Adrenal gland (tissue), 12 donors: ENCODE data around the gene PDGFC. TPM values are rescaled to one million over a fixed set of nuclear protein-coding genes. Genes with fewer than 3 reads are reported as not detected.

Experiments used
- DNase-seq, 7 donors: peaks; one replicate each; pipeline ENCODE4 v3.0.0-alpha.2; 2019 to 2020
- H3K27ac ChIP-seq, 5 donors: fragments of 200-600 bp; sonication (generic) in 4 of 5; 1 replicate in 3 of 5; 2 replicates in 2 of 5; pipeline versions ENCODE4 v1.5.1 to v1.8.0; 2016 to 2020; ENCODE audit warnings: mild to moderate bottlenecking in 1 of 5
- H3K27me3 ChIP-seq: fragments of 200-600 bp; 2 replicates; pipeline ENCODE4 v1.8.0; 2021
- H3K36me3 ChIP-seq, 2 donors: fragments of 200-600 bp; replicated peaks in 1 of 2; 1 replicate in 1 of 2; 2 replicates in 1 of 2; pipeline versions ENCODE4 v1.5.1 to v1.8.0; 2018 to 2022
- H3K4me1 ChIP-seq, 2 donors: fragments of 200-600 bp; replicated peaks in 1 of 2; 1 replicate in 1 of 2; 2 replicates in 1 of 2; pipeline versions ENCODE4 v1.5.1 to v1.8.0; 2018 to 2021
- H3K4me3 ChIP-seq, 4 donors: fragments of 200-600 bp; sonication (generic) in 3 of 4; one replicate each; pipeline ENCODE4 v1.5.1; 2016 to 2018
- H3K9me3 ChIP-seq, 3 donors: fragments of 200-600 bp; sonication (generic) in 1 of 3; replicated peaks in 1 of 3; 1 replicate in 2 of 3; 2 replicates in 1 of 3; pipeline versions ENCODE4 v1.5.1 to v1.8.0; 2016 to 2021
- CTCF ChIP-seq, 6 experiments: fragments of 450-650 bp in 4 of 6; fragments of 200-600 bp in 2 of 6; sonication (generic) in 1 of 6; IDR thresholded peaks; 1 replicate in 5 of 6; 2 replicates in 1 of 6; pipeline versions ENCODE4 v1.5.1 to v1.8.0; 2016 to 2021; ENCODE audit warnings: antibody characterized with exemption in 6 of 6, mild to moderate bottlenecking in 2 of 6, moderate library complexity in 1 of 6
- POLR2A ChIP-seq, 2 donors: fragments of 450-650 bp; IDR thresholded peaks; one replicate each; pipeline ENCODE4 v1.6.1; 2017; ENCODE audit warnings: antibody characterized with exemption in 2 of 2, mild to moderate bottlenecking in 2 of 2, moderate library complexity in 1 of 2
- WGBS, 4 donors: extraction: QIAGEN DNeasy Blood & Tissue Kit in 2 of 4; methylation state at CpG; one replicate each; pipeline versions ENCODE4 v1.1.5 to v1.1.7; 2013 to 2017; 5-methylcytosine and 5-hydroxymethylcytosine counted together
- intact Hi-C, 2 donors: fragments of 100-400 bp; cut with DNase I; formaldehyde crosslinking; loops; one replicate each; pipeline versions ENCODE4 v1.14.1 to v1.15.0; 2022 to 2023
- polyA plus RNA-seq, 3 donors: library from polyadenylated mRNA; stranded (reverse); fragments of 200-250 nt in 2 of 3; fragments of 350-450 nt in 1 of 3; fragmentation: Illumina TruSeq in 1 of 3; extraction: RNeasy Lipid Tissue Mini Kit (QIAGEN cat#74804) in 1 of 3; gene quantifications; one replicate each; pipeline ENCODE4 v1.2.3, GENCODE V29; 2013 to 2014
- total RNA-seq, 9 donors: library from RNA; depleted of rRNA in 4 of 9; stranded (reverse); fragments of >200 nt in 4 of 9; fragments of 120-200 nt in 1 of 9; fragmentation: NEBNext Ultra II Directional in 1 of 9; extraction: Animal tissue kit (Norgen Biotek cat#: 25700) in 1 of 9; gene quantifications; one replicate each; pipeline versions ENCODE4 v1.1.0 to v1.2.4, GENCODE V29; 2013 to 2023
- donor health status: healthy with polysubstance abuse.
- donor health status: Bipolar disorder and iron deficiency.
- donor health status: DM: yes; HTN: yes; CAD: no.
- donor health status: DM: no; HTN: no; CAD: no.
- donor health status: DM: no; HTN: no; CAD: no.
- donor health status: DM: yes; HTN: yes; CAD: no.

PDGFC gene
- total and polyA plus RNA-seq, 12 donors: 6.0 to 77.2 (median 45.4) TPM

DNA sequence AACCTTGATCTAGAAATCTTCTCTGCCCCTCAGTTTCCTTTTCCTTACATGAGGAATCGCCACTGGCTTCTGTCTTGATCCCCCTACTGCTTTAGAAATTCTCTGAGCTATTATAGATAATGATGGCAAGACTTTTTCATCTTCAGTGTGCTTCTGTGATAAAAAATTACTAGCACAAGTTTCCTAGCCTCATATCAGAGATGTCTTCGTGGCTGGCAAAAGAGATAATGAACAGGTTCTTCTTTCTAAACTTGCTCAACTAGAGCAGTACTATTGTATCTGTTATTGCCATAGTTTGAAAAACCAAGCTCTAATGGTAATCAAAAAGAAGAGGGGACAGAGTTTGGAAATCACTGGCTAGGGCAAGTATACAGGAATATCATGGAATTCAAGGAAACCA, 4.1 kb upstream of the PDGFC start:
- WGBS, 4 donors: 80 to 93% (median 89%) methylated on average over 2 of the region's 2 CpGs
- intact Hi-C loops: no loop called here

GRCh38 chr4:156974264-156974663, 2.7 kb upstream of the PDGFC start:
- Histone ChIP-seq H3K4me3 (no peak overlapping the region), H3K27me3 (no peaks in the 10 kb centered on the region), H3K4me1 (peaks cover 0 to 1% of the 10 kb centered on the region in 2 donors), H3K36me3 (no peaks in the 10 kb centered on the region), H3K9me3 (no peaks in the 10 kb centered on the region), H3K27ac (no peak overlapping the region)
- no peak for DNase-seq
- 96 to 100% (median 97%) methylated on average over 1 of the region's 1 CpG for WGBS, 4 donors
- no peak for TF ChIP-seq CTCF (IDR thresholded peaks at IDR 0.05)
- TF ChIP-seq POLR2A (IDR thresholded peaks at IDR 0.05): no peak
- intact Hi-C loops: no loop called here

More for the DNA sequence above, 4.1 kb upstream of the PDGFC start:
- DNase-seq: no peak
- Histone ChIP-seq H3K4me3 (no peak overlapping the region), H3K36me3 (no peaks in the 10 kb centered on the region), H3K27me3 (no peaks in the 10 kb centered on the region), H3K27ac (no peak overlapping the region), H3K4me1 (no peaks in the 10 kb centered on the region), H3K9me3 (no peaks in the 10 kb centered on the region)
- TF ChIP-seq CTCF (IDR thresholded peaks at IDR 0.05) (no peak), POLR2A (IDR thresholded peaks at IDR 0.05) (no peak)

- DNase-seq: peak in 4 of 7 donors; percentile 20 to 31 (median 28)
- TF ChIP-seq CTCF (IDR thresholded peaks at IDR 0.05): no peak
- TF ChIP-seq POLR2A (IDR thresholded peaks at IDR 0.05): no peak
- intact Hi-C loops: no loop called here
- peak overlapping the region in 3 of 4 donors; percentile 31 to 87 (median 62) for H3K4me3 ChIP-seq
- H3K27ac ChIP-seq: peak overlapping the region; percentile 60 to 94 (median 88)
- H3K4me1 ChIP-seq: peaks cover 7 to 8% of the 10 kb centered on the region in 2 donors
- no peaks in the 10 kb centered on the region for H3K27me3 ChIP-seq
- H3K9me3 ChIP-seq: no peaks in the 10 kb centered on the region
- WGBS, 4 donors: 14 to 20% (median 16%) methylated on average over 8 of the region's 8 CpGs
- no peaks in the 10 kb centered on the region for H3K36me3 ChIP-seq
Measured at GRCh38 chr4:156972379-156973015, 898 bp upstream of the PDGFC start.

GRCh38 chr4:156971165-156971675, 379 bp downstream of the PDGFC start:
- peak in 4 of 7 donors; percentile 40 to 65 (median 60) for DNase-seq
- H3K27ac ChIP-seq: peak overlapping the region; percentile 60 to 94 (median 88)
- H3K4me1 ChIP-seq: peaks cover 7 to 18% of the 10 kb centered on the region in 2 donors
- no peak for TF ChIP-seq POLR2A (IDR thresholded peaks at IDR 0.05)
- no peak for TF ChIP-seq CTCF (IDR thresholded peaks at IDR 0.05)
- intact Hi-C loops: no loop called here
- no peaks in the 10 kb centered on the region for H3K27me3 ChIP-seq
- H3K9me3 ChIP-seq: no peaks in the 10 kb centered on the region
- H3K4me3 ChIP-seq: peak overlapping the region; percentile 0 to 87 (median 56)
- 0 to 4% (median 2%) methylated on average over 12 to 51 of the region's 51 CpGs for WGBS, 4 donors
- no peaks in the 10 kb centered on the region for H3K36me3 ChIP-seq
